Endothelial cell of umbilical vein (primary cell): ENCODE data around the gene CCNJ. TPM values are rescaled to one million over a fixed set of nuclear protein-coding genes. Genes with fewer than 3 reads are reported as not detected.

Experiments used
- BruUV-seq: library from RNA; stranded (reverse); fragments of 400-500 nt; replicated peaks from 2 replicates; lab custom pipeline; 2021; lab: Mats Ljungman, UMichigan
- CTCF ChIA-PET: fragments of 300-600, 350-600 bp; sonication (Branson Sonifier 250); formaldehyde crosslinking; loops from one replicate; lab custom pipeline; 2021; ENCODE audit warnings: antibody characterized with exemption, inconsistent platforms; lab: Charles Lee
- POLR2A ChIA-PET: fragments of 300-600, 350-600 bp; sonication (Branson Sonifier 250); formaldehyde crosslinking; loops from one replicate; lab custom pipeline; 2021; ENCODE audit warnings: antibody characterized with exemption, inconsistent platforms; lab: Charles Lee
- DNase-seq: peaks from one replicate; pipeline ENCODE4 v3.0.0-alpha.2; 2011; ENCODE audit warnings: low read depth, low spot score
- FAIRE-seq: peaks from 2 replicates; lab custom pipeline; 2011; peaks lifted over from hg19 to GRCh38; lab: Jason Lieb, UNC
- H2AFZ ChIP-seq: 2 replicates; pipeline ENCODE4 v1.6.0; 2012; ENCODE audit warnings: low read depth, low read length, control low read depth, inconsistent platforms
- H3K27ac ChIP-seq: 2 replicates; pipeline ENCODE4 v1.5.1; 2011; ENCODE audit warnings: low read depth, mild to moderate bottlenecking, control low read depth, low read length, moderate library complexity; ENCODE audit not compliant: insufficient read depth
- H3K27me3 ChIP-seq, 2 experiments: 2 replicates each; pipeline versions ENCODE4 v1.6.0 to v1.6.1; 2011; ENCODE audit warnings: low read length in 2 of 2, mixed read lengths in 1 of 2; ENCODE audit not compliant: control insufficient read depth in 2 of 2, insufficient read depth in 2 of 2
- H3K36me3 ChIP-seq, 2 experiments: 2 replicates in 1 of 2; 3 replicates in 1 of 2; pipeline ENCODE4 v1.5.1; 2011; ENCODE audit warnings: low read length in 2 of 2, mild to moderate bottlenecking in 1 of 2, moderate library complexity in 1 of 2; ENCODE audit not compliant: control insufficient read depth in 2 of 2, insufficient read depth in 2 of 2; ENCODE audit errors: extremely low read depth in 1 of 2
- H3K4me1 ChIP-seq: 3 replicates; pipeline ENCODE4 v1.5.1; 2011; ENCODE audit warnings: mild to moderate bottlenecking, low read length; ENCODE audit not compliant: control insufficient read depth, insufficient read depth; ENCODE audit errors: extremely low read depth
- H3K4me2 ChIP-seq: 2 replicates; pipeline ENCODE4 v1.6.1; 2011; ENCODE audit warnings: low read length, control low read depth, mixed read lengths; ENCODE audit not compliant: insufficient read depth
- H3K4me3 ChIP-seq, 3 experiments: fragments of 200-600 bp in 1 of 3; sonication (generic), shearing (Covaris generic) in 1 of 3; replicated peaks in 1 of 3; 2 replicates each; pipeline ENCODE4 v1.5.1; 2011 to 2016; ENCODE audit warnings: control low read depth in 3 of 3, low read length in 3 of 3, mild to moderate bottlenecking in 2 of 3, inconsistent platforms in 1 of 3, low read depth in 1 of 3, moderate library complexity in 1 of 3; ENCODE audit not compliant: insufficient read depth in 1 of 3
- H3K79me2 ChIP-seq: 2 replicates; pipeline ENCODE4 v1.6.0; 2012; ENCODE audit warnings: low read length, inconsistent platforms; ENCODE audit not compliant: control insufficient read depth, insufficient read depth
- H3K9ac ChIP-seq: replicated peaks from 2 replicates; pipeline ENCODE3; 2011; ENCODE audit warnings: low read length, control low read depth; ENCODE audit not compliant: insufficient read depth; ENCODE audit errors: extremely low read depth
- H3K9me1 ChIP-seq: replicated peaks from 3 replicates; pipeline ENCODE4 v1.6.0; 2011; ENCODE audit warnings: mild to moderate bottlenecking, low read length; ENCODE audit not compliant: control insufficient read depth, insufficient read depth; ENCODE audit errors: extremely low read depth
- H3K9me3 ChIP-seq: replicated peaks from 2 replicates; pipeline ENCODE4 v1.5.1; 2012; ENCODE audit warnings: low read length, inconsistent platforms; ENCODE audit not compliant: control insufficient read depth, insufficient read depth
- H4K20me1 ChIP-seq: replicated peaks from 2 replicates; pipeline ENCODE3; 2011; ENCODE audit warnings: mild to moderate bottlenecking, low read length; ENCODE audit not compliant: control insufficient read depth, insufficient read depth; ENCODE audit errors: extremely low read depth
- GATA2 ChIP-seq: IDR thresholded peaks from 2 replicates; pipeline ENCODE4 v1.7.0; 2011; ENCODE audit warnings: low read depth, mild to moderate bottlenecking, moderate library complexity, mixed read lengths, low read length; ENCODE audit not compliant: insufficient read length, insufficient read depth
- POLR2A ChIP-seq: IDR thresholded peaks from 2 replicates; pipeline ENCODE4 v1.6.1; 2012; ENCODE audit warnings: low read depth, mild to moderate bottlenecking, control low read depth, low read length
- POLR2AphosphoS5 ChIP-seq: IDR thresholded peaks from 2 replicates; pipeline ENCODE4 v1.6.1; 2012; ENCODE audit warnings: low read depth, mild to moderate bottlenecking, control low read depth, low read length, moderate library complexity; ENCODE audit not compliant: insufficient read depth
- dilution Hi-C: fragments of 300-500 bp; cut with MboI; formaldehyde crosslinking; loops from one replicate; pipeline ENCODE4 v1.15.0; 2019; ENCODE audit warnings: low sequenced_read_pairs; ENCODE audit not compliant: extremely low pct_ligation_motif_present
- intact Hi-C: fragments of 100-400 bp; cut with micrococcal nuclease; formaldehyde crosslinking; loops from one replicate; pipeline ENCODE4 v1.10.0; 2022
- polyA plus RNA-seq, 4 experiments: library from polyadenylated mRNA; depleted of rRNA in 3 of 4; stranded (reverse) in 3 of 4; unstranded in 1 of 4; fragments of >200 nt; gene quantifications; 2 replicates each; pipeline versions ENCODE4 v1.2.1 to v1.2.3, GENCODE V29; 2011 to 2012; ENCODE audit warnings: missing spikeins in 1 of 4
- total RNA-seq: library from RNA; stranded (reverse); gene quantifications from 2 replicates; pipeline ENCODE4 v1.2.3, GENCODE V29; 2021
- TF ChIP-seq, protein P1 (sequence below): IDR thresholded peaks from 2 replicates; pipeline ENCODE4 v1.6.1; 2011; ENCODE audit not compliant: insufficient read depth, insufficient read length
- TF ChIP-seq, protein P2 (sequence below), 2 donors: IDR thresholded peaks; 1 replicate in 1 of 2; 2 replicates in 1 of 2; pipeline ENCODE4 v1.5.1; 2011; ENCODE audit warnings: low read length in 2 of 2, mild to moderate bottlenecking in 2 of 2, moderate library complexity in 2 of 2, control low read depth in 1 of 2, inconsistent platforms in 1 of 2, low read depth in 1 of 2; ENCODE audit not compliant: insufficient read depth in 1 of 2; ENCODE audit errors: extremely low read depth in 1 of 2

CCNJ gene
- total and polyA plus RNA-seq, 2 donors (not counting 3 experiments of a cell fraction or from before 2014, with no cell fraction given) = 25.5 to 27.6 TPM

DNA sequence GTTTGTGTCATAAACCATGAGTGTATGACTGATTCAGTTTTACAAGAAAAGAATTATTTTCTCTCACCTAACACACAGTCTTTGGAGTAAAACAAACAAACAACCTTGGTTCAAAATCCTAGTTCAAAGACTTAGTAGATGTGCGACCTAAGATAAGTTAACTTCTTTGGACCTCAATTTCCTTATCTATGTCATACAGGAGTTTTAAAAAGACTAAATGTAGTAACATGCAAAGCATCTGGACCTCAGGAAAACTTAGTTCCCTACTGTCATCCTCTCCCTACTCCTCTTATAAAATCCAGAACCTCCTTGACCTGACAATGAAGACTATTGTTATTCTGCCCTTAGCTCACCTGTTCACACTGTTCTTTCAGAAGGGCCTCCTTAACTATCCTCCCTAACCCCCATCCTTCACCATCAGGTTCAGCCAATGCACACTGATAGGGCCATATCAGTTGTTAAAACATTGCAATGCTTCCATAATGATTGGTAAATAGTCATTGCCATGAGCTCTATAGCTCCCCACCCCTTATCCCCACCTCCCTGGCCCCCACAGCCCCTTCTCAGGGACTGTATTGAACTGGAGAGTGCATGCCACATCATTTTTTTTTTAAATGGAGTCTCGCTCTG lies 28.8 kb upstream of the CCNJ start:
- Histone ChIP-seq H3K79me2 (no peaks in the 10 kb centered on the region), H3K9ac (no peak overlapping the region), H2AFZ (no peak overlapping the region), H3K36me3 (no peaks in the 10 kb centered on the region), H3K4me2 (no peak overlapping the region), H4K20me1 (no peaks in the 10 kb centered on the region), H3K27me3 (peaks cover 0 to 3% of the 10 kb centered on the region in 2 experiments), H3K4me1 (no peaks in the 10 kb centered on the region), H3K4me3 (no peak overlapping the region), H3K9me3 (no peaks in the 10 kb centered on the region), H3K27ac (no peak overlapping the region), H3K9me1 (no peaks in the 10 kb centered on the region)
- intact Hi-C loops (no loop called here), dilution Hi-C loops (no loop called here)
- POLR2A ChIA-PET = no interaction called here
- CTCF ChIA-PET = interaction anchor here (0.7 to 8.6 kb wide), 6 partner anchors 8 to 322 kb away, joined by 3 to 154 read pairs (median 6); no protein-coding TSS in a partner anchor
- TF ChIP-seq, protein P1, sequence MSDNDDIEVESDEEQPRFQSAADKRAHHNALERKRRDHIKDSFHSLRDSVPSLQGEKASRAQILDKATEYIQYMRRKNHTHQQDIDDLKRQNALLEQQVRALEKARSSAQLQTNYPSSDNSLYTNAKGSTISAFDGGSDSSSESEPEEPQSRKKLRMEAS = no peak
- TF ChIP-seq, protein P2, sequence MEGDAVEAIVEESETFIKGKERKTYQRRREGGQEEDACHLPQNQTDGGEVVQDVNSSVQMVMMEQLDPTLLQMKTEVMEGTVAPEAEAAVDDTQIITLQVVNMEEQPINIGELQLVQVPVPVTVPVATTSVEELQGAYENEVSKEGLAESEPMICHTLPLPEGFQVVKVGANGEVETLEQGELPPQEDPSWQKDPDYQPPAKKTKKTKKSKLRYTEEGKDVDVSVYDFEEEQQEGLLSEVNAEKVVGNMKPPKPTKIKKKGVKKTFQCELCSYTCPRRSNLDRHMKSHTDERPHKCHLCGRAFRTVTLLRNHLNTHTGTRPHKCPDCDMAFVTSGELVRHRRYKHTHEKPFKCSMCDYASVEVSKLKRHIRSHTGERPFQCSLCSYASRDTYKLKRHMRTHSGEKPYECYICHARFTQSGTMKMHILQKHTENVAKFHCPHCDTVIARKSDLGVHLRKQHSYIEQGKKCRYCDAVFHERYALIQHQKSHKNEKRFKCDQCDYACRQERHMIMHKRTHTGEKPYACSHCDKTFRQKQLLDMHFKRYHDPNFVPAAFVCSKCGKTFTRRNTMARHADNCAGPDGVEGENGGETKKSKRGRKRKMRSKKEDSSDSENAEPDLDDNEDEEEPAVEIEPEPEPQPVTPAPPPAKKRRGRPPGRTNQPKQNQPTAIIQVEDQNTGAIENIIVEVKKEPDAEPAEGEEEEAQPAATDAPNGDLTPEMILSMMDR (IDR thresholded peaks at IDR 0.05; ENCODE audit: extremely low read depth in 1 of 2, insufficient read depth in 1 of 2, low read depth in 1 of 2, low read length in 2 of 2) = no peak
- FAIRE-seq (no peak), DNase-seq (no peak)
- no TSS peak for BruUV-seq

DNA sequence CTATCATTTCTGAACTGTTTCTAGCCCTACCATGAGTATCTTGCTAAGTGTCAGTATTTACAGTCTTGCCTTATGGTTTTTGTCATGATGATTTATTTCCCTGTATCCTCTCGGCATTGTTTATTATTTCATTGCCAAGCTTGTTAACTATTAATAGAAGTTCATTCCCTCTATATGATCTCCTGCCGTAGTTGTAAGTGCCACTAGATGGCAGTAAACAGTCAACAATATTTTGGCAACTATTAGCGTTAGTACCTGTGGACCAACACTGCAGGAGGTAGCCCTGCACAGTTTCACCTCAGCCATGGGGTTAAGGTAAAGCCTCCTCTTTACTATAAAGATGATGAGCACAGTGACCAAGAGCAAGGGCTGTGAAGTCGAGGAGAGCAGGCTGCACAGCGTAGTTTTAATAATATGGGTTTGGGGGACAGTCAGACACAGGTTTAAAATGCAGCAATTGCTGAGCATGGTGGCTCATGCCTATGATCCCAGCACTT lies 26.1 kb upstream of the CCNJ start:
- no peaks in the 10 kb centered on the region for H3K9me3 ChIP-seq
- H4K20me1 ChIP-seq = no peaks in the 10 kb centered on the region
- no peaks in the 10 kb centered on the region for H3K9me1 ChIP-seq
- no peak overlapping the region for H3K4me3 ChIP-seq
- TF ChIP-seq, protein P2 (IDR thresholded peaks at IDR 0.05; ENCODE audit: extremely low read depth in 1 of 2, insufficient read depth in 1 of 2, low read depth in 1 of 2, low read length in 2 of 2) = peak; percentile 65 to 71
- TF ChIP-seq POLR2A = no peak
- no peak for TF ChIP-seq GATA2
- no peak for TF ChIP-seq POLR2AphosphoS5
- H3K4me1 ChIP-seq = no peaks in the 10 kb centered on the region
- H3K4me2 ChIP-seq = no peak overlapping the region
- H3K27me3 ChIP-seq = peaks cover 0 to 8% of the 10 kb centered on the region in 2 experiments
- peak; percentile 87 for DNase-seq
- H3K27ac ChIP-seq = no peak overlapping the region
- H3K36me3 ChIP-seq = no peaks in the 10 kb centered on the region
- no peaks in the 10 kb centered on the region for H3K79me2 ChIP-seq
- ChIA-PET POLR2A (interaction anchor here (1.0 kb wide), 1 partner anchor 113 kb away, joined by 4 read pairs; the partner anchor contains the start of gene ZNF518A), CTCF (interaction anchor here (0.5 to 8.6 kb wide), 94 partner anchors 8 to 642 kb away, joined by 3 to 154 read pairs (median 5); partner anchors contain the start of genes CC2D2B, CCNJ, DNTT and TCTN3)
- dilution Hi-C loops = no loop called here
- peak; percentile 73 for FAIRE-seq
- BruUV-seq = no TSS peak
- intact Hi-C loops = loop anchor here (1.0 kb wide), 6 partner anchors 73 to 324 kb away; partner anchors contain the start of genes TCTN3 and ZNF518A
- H2AFZ ChIP-seq = no peak overlapping the region
- H3K9ac ChIP-seq = no peak overlapping the region
